ENCODE data around the gene SH3D19.

Gene SH3D19

GRCh38 chr4:151114986-151115385 lies 210.4 kb downstream of the SH3D19 start:
- TF ChIP-seq CTCF (conservative IDR thresholded peaks at IDR 0.05; ENCODE audit: low read depth, low read length) = no peak
- DNase-seq (ENCODE audit: low read depth) = peak; percentile 58
- H3K4me3 ChIP-seq (ENCODE audit: low read length) = no peak overlapping the region

- TF ChIP-seq CTCF (conservative IDR thresholded peaks at IDR 0.05; ENCODE audit: low read depth, low read length) = no peak
- H3K4me3 ChIP-seq (ENCODE audit: low read length) = no peak overlapping the region
- peak; percentile 21 for DNase-seq (ENCODE audit: low read depth)
Observed at GRCh38 chr4:151114338-151114737, 211.1 kb downstream of the SH3D19 start.

DNA sequence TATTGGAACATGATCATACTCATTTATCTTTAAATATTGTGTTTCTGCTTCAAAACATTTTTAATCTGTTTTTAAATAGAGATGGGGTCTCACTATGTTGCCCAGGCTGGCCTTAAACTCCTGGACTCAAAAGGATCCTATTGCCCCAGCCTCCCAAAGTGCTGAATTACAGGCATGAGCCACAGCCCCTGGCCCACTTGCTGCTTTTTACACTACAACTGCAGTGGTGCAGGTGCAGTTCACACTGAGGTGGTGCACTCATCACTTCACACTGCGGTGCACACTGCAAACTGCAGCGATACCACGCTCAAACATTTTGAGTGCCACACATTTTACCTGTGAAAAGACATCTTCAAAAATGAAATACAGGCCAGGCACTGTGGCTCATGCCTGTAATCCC lies 215.2 kb downstream of the SH3D19 start:
- DNase-seq (ENCODE audit: low read depth) = no peak
- H3K4me3 ChIP-seq (ENCODE audit: low read length) = no peak overlapping the region
- TF ChIP-seq CTCF (conservative IDR thresholded peaks at IDR 0.05; ENCODE audit: low read depth, low read length) = no peak

- TF ChIP-seq CTCF (conservative IDR thresholded peaks at IDR 0.05; ENCODE audit: low read depth, low read length) = no peak
- DNase-seq (ENCODE audit: low read depth) = no peak
Observed at GRCh38 chr4:151107063-151107462, 218.3 kb downstream of the SH3D19 start.

DNA sequence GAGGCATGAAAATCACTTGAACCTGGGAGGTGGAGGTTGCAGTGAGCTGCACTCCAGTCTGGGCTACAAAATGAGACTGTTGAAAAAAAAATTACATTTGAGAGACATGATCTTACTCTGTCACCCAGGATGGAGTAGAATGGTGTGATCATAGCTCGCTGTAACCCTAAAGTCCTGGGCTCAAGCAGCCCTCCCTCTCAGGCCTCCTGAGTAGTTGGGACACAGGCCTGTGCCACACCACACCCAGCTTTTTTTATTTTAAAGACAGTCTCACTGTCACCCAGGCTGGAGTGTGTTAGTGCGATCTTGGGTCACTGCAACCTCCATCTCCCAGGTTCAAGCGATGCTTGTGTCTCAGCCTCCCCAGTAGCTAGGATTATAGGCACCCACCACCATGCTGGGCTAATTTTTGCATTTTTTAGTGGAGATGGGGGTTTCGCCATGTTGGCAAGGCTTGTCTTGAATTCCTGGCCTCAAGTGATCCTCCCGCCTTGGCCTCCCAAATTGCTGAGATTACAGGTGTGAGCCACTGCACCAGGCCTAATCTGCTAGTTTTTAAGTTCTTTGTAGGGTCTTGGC lies 219.9 kb downstream of the SH3D19 start:
- DNase-seq (ENCODE audit: low read depth) = no peak
- no peak overlapping the region for H3K4me3 ChIP-seq (ENCODE audit: low read length)
- TF ChIP-seq CTCF (conservative IDR thresholded peaks at IDR 0.05; ENCODE audit: low read depth, low read length) = no peak

More at GRCh38 chr4:151107063-151107462, 218.3 kb downstream of the SH3D19 start:
- H3K4me3 ChIP-seq (ENCODE audit: low read length) = no peak overlapping the region

DNA sequence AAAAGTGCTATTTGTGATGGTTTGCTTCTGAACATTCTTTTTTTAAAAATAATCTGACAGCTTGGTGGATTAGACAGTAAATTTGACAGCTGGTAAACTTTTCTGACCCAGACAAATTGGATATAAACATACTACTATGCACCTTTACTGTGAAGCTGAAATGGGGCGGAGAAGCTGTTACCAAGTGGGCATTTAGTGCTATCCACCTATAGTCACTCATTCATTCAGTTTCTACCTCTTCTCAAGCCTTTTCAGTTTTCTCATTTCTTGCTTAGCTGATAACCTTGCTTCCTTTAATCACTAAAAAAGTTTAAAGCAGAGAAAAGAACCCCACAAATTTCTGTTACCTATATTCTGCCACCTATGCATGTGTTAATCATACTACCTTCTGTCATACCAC lies 220.8 kb downstream of the SH3D19 start:
- no peak for DNase-seq (ENCODE audit: low read depth)
- no peak overlapping the region for H3K4me3 ChIP-seq (ENCODE audit: low read length)
- no peak for TF ChIP-seq CTCF (conservative IDR thresholded peaks at IDR 0.05; ENCODE audit: low read depth, low read length)

- no peak for TF ChIP-seq CTCF (conservative IDR thresholded peaks at IDR 0.05; ENCODE audit: low read depth, low read length)
- no peak overlapping the region for H3K4me3 ChIP-seq (ENCODE audit: low read length)
- no peak for DNase-seq (ENCODE audit: low read depth)
Observed at GRCh38 chr4:151103758-151104157, 221.6 kb downstream of the SH3D19 start.
